HG03439 (cell line): Measurements from ENCODE around the gene SLC30A9.
A peak's percentile ranks its signal among the peaks of the same experiment; 100 is the strongest.

ENCODE experiments used
- ATAC-seq: cut with Tn5 transposase; IDR thresholded peaks from one replicate; pipeline ENCODE4 v1.9.1; 2021; ENCODE audit warnings: mild to moderate bottlenecking, moderate library complexity; ENCODE audit not compliant: unreplicated experiment

SLC30A9 gene

GRCh38 chr4:41998019-41998418 lies 7.7 kb downstream of the SLC30A9 start:
- no peak for ATAC-seq

DNA sequence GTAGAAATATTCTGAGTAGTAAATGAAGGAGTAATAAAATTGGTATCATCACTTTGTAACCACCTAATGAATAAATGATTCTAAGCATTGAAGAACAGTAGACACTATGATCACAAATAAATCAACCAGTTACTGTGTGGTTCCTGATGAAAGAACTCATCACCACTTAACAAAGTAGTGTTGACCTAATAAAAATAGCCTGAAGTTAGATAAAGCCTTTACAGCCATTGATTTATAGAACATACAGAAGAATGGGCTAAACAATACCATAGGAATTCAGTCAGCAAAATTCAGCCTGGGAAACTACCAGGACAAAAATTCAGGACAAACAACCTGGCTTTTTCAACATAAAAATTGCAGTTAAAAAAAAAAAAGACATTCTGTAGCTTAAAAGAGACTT lies 9.0 kb downstream of the SLC30A9 start:
- ATAC-seq, result no peak

- no peak for ATAC-seq
Observed at GRCh38 chr4:42008011-42008786, 17.9 kb downstream of the SLC30A9 start.

DNA sequence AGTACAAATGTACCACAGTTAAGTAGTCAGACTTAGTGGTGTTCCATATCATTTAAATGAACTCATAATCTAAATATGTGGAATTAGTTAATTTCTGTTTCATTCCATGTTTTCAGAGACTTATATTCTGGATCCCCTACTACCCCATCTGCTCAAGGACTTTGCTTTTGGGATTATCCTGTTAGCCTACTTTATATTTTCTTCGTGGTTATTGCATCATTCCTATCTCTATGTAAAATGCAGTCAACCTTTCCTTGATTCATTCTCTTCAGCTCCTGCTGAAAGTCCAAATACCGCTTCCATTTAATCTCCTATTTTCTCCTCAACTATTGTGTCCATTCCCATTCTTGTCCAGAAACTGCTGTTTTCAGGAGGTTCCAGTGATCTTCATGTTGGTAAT lies 25.1 kb downstream of the SLC30A9 start:
- ATAC-seq, result no peak

GRCh38 chr4:42018451-42018850 lies 28.1 kb downstream of the SLC30A9 start:
- ATAC-seq, result no peak

DNA sequence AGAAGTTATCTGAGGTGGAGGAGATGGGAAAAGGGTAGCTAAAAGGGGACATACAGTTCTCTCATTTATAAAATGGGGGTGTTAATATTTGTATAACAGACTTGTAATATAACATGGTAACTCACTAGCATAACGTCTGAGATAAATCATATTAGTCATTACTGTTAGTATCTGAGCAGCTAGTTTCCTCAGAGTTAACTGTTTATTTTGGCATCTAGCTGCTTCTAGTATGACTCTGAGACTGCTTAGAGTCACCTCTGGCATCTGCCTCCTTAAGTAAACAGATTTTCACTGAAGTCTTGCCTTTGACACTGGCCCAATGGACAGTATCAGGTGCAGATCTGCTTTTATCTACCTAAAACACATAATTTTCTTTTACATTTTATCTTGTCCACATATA lies 58.1 kb downstream of the SLC30A9 start:
- no peak for ATAC-seq

DNA sequence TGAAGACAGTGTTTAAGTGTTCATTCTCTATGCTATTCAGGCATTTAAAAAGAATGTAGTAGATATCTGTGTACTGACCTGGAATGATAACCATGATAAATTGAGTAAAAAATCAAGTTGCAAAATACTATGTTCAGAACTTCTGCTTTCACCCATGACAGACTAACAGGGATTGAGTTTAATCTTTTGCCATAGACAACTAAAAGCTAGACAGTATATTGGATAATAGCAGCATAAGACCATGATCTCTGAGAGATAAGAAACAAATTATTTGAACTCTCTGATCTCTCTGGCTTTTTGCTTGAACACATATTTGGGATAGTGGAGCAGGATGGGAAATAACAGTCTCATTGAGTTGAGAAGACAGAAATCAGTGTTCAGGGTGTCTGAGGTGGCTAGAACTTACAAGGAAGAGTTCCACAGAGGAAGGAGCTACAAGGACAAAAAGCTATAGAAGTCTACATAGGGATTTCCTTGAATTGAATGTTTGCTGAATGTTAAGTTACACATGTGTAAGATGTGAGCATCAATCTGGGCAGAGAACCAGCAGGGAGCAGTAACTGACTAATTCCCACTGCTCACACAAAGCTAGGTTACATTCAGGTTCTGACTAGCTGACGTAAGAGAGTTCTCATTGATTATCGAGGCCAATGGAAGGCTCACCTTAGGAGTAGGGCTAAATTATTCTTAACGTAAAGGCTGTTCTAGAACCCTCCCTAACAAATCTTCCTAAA lies 60.4 kb downstream of the SLC30A9 start:
- no peak for ATAC-seq

- no peak for ATAC-seq
Observed at GRCh38 chr4:42066402-42066801, 76.1 kb downstream of the SLC30A9 start.

DNA sequence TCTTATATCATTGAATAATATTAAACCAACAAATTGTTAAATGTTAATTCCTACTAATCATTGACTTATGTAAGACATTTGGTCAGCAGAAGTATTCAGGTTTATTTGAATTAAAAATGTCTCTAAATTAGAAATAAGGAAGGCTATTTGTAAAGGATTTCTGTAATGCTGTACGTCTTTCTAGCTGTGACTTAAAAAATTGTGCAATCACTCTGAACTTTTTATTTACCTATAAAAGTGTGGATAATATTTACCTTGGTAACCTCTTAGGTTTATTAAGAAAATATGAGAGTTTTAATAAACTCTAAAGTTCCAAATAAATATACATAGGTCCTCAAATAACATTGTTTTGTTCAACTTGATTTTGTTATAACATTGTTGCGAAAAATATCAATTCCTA lies 76.9 kb downstream of the SLC30A9 start:
- no peak for ATAC-seq

GRCh38 chr4:42070463-42070862 lies 80.1 kb downstream of the SLC30A9 start:
- no peak for ATAC-seq

DNA sequence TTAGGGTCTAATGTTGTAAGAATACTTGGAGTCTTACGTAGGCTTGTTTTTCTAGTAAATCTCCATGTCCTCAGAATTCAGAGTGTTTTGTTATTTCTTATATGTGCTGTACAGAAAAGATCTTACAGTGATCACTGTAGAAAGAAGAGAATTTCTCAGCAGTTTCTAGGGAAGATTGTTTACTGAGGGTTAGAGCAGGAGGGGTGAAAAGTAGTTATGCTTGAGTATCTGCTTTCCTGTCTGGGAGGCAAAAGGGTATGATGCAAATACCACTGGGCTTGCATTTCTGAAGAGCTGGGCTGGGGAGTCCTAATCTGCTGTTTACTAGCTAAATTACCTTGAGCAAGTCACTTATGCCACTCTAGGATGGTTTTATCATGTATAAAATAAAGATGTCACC lies 84.0 kb downstream of the SLC30A9 start:
- ATAC-seq, result no peak

DNA sequence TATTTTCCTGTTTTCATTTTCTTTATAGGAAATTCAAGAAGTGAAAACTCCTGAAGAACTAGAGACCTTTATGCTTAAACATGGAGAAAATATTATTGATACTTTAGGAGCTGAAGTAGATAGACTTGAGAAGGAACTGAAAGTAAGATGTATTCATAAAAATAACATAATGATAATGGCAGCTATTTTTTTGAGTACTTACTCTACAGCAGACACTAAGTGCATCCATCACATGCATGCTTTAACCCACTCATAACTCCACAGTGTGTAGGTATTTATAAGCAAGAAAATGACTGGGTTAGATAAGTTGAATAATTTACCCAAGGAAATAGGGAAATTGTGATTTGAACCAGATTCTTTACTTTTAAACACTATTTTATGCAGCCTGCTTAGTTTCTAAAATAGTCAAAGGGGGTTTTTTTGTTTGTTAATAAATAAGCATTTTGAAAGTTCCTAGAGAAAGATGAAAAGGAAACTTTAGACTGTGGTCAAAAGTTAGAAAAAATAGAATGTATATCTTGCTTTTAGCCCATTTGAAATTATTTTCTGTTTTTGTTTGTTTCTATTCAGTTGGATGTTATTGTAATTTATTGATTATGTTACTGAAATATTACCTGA lies 88.0 kb downstream of the SLC30A9 start:
- ATAC-seq, result peak; percentile 88

DNA sequence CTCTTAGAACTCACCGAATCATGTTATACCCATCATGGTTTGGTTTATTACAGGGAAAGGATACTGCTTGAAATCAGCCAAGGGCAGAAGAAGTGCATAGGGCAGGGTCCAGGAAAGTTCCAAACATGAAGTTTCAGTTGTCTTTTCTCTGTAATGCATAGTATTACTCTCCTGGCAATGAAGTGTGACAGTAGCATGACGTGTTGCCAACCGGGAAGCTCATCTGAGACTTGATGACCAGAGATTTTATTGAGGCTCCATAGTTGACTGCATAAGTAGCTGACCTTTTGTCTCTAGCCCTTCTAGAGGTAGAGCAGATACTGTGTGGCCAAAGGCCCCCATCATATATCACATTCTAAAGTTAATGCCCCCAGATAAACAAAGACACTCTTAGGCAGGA lies 90.0 kb downstream of the SLC30A9 start:
- ATAC-seq, result no peak

- no peak for ATAC-seq
Observed at GRCh38 chr4:42083816-42084215, 93.5 kb downstream of the SLC30A9 start.

DNA sequence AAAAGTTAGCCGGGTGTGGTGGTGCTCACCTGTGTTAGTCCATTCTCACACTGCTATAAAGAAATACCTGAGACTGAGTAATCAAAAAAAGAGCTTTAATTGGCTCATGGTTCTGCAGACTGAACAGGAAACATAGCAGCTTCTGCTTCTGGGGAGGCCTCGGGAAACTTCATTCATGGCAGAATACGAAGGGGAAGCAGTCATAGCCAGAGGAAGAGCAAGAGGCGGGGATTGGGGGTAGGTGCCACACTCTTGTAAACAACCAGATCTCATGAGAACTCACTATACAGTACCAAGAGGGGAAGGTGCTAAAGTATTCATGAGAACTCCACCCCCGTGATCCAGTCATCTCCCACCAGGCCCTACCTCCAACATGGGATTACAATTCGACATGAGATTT lies 98.1 kb downstream of the SLC30A9 start:
- no peak for ATAC-seq

DNA sequence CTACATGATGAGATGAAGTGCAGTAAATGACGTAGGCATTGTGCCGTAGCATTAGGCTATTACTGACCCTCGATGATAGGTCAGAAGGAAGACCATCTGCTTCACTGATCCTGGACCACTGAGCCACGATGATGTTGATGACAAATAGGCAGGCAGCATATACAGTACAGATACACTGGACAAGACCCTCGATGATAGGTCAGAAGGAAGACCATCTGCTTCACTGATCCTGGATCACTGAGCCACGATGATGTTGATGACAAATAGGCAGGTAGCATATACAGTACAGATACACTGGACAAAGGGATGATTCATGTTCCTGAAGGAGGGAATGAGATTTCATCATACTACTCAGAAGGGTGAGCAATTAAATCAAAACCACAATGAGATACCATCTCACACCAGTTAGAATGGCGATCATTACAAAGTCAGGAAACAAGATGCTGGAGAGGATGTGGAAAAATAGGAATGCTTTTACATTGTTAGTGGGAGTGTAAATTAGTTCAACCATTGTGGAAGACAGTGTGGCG lies 111.2 kb downstream of the SLC30A9 start:
- no peak for ATAC-seq

DNA sequence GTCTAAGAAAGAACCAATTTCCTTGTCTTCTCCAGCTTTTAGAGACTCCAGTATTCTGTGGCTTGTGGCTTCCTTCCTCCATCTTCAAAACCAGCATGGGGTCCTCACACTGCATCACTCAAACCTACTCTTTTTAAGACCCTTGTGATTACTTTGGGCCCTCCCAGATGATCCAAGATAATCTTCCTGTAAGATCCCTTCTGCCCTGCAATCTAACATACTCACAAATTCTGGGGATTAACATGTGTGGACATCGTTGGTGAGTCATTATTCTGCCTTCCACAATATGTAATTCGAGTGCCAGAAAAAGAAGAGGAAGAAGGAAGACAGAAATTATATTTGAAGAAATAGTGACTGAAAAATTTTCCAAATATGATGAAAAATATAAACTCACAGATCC lies 114.2 kb downstream of the SLC30A9 start:
- no peak for ATAC-seq

GRCh38 chr4:42112846-42113245 lies 122.5 kb downstream of the SLC30A9 start:
- no peak for ATAC-seq

- ATAC-seq, result no peak
Observed at GRCh38 chr4:42119886-42120285, 129.6 kb downstream of the SLC30A9 start.

DNA sequence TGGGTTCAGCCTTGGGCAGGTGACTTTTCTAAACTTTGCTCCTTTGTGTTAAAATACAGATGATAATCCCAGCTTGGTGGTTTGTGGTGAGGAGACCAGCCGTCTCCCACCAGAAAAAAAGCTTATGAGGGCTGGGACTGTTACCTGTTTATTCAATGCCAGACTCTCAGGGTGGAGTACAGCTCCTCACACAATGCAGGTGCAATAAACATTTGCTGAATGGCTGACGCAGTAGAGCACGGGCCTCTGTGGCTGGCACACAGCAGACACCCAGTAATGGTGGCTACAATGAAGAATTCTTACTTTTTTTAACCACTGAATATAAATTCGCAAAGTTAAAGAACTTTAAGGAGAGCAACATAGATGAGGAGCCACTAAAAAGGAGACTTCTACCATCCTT lies 131.9 kb downstream of the SLC30A9 start:
- no peak for ATAC-seq

DNA sequence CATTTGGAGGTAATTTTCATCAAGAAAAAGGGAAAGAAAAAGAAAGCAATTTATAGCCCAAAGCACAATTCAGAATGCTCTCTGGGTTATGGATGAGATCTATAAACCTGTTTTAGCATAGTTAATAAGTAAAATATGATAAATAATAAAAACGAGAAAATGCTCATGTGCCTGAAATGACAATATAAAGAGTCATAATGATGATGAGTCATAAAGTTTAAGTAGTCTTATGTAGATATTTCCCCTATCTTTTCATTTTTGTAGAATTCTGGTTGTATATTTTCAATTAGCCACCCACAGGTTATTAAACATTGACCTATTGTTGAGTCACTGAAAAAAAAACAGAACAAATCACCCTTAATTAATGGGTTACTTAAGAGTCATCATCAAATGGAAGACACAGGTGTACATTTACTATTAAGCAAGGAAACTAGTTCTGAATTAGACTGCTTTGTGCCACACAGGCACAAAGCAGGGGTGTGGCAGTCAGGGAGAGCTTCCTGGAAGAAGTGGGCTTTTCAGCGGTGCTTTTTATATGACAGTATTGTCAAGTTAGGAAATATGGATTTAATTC lies 132.8 kb downstream of the SLC30A9 start:
- no peak for ATAC-seq
